HCT116 (cell line): ENCODE data around the gene TSPAN5. TPM values are rescaled to one million over a fixed set of nuclear protein-coding genes. Genes with fewer than 3 reads are reported as not detected.

Experiments
- ATAC-seq: fragments of 200-7000 bp; cut with Tn5 transposase; 2 replicates; pipeline ENCODE4 v1.9.1; 2020; ENCODE audit warnings: mild to moderate bottlenecking, moderate library complexity
- BruUV-seq: library from RNA; stranded (reverse); fragments of 400-500 nt; replicated peaks from 2 replicates; lab custom pipeline; 2021; lab: Mats Ljungman, UMichigan
- CTCF ChIA-PET: fragments of 300-600 bp; sonication (Branson Sonifier 250); formaldehyde crosslinking; loops from one replicate; lab custom pipeline; 2021; ENCODE audit warnings: antibody characterized with exemption; lab: Charles Lee
- POLR2A ChIA-PET: fragments of 300-600, 350-600 bp; sonication (Branson Sonifier 250); formaldehyde crosslinking; loops from one replicate; lab custom pipeline; 2021; ENCODE audit warnings: antibody characterized with exemption; lab: Charles Lee
- RAD21 ChIA-PET, 2 experiments: fragments of 300-600 bp; sonication (Branson Sonifier 250); formaldehyde crosslinking; loops; one replicate each; lab custom pipeline; 2023; ENCODE audit warnings: low total read pairs in 2 of 2; ENCODE audit not compliant: uncharacterized antibody in 2 of 2, unreplicated experiment in 2 of 2, low non-redundant PET in 1 of 2; lab: Charles Lee
- DNase-seq: peaks from one replicate; pipeline ENCODE4 v3.0.0-alpha.2; 2010; ENCODE audit warnings: low read depth, low spot score
- H2AFZ ChIP-seq: fragments of 200-600 bp; shearing (Covaris generic), sonication (generic); 2 replicates; pipeline ENCODE4 v1.6.1; 2017; ENCODE audit warnings: low read depth, mixed run types, mixed read lengths, antibody characterized with exemption, low read length; ENCODE audit not compliant: poor library complexity, severe bottlenecking
- H3K27ac ChIP-seq: 2 replicates; pipeline ENCODE4 v1.5.1; 2012; ENCODE audit warnings: low read depth, low read length
- H3K27me3 ChIP-seq: fragments of 200-600 bp; sonication (generic); 2 replicates; pipeline ENCODE4 v1.6.1; 2016; ENCODE audit warnings: mixed run types, low read length, mixed read lengths; ENCODE audit not compliant: insufficient read depth
- H3K36me3 ChIP-seq, 2 experiments: fragments of 200-500 bp in 1 of 2; fragments of 200-600 bp in 1 of 2; sonication (Bioruptor generic) in 1 of 2; sonication (generic) in 1 of 2; 2 replicates each; pipeline versions ENCODE4 v1.5.1 to v1.6.1; 2014 to 2016; ENCODE audit warnings: low read length in 2 of 2, inconsistent platforms in 1 of 2, mixed read lengths in 1 of 2, mixed run types in 1 of 2; ENCODE audit not compliant: insufficient read depth in 2 of 2, control insufficient read depth in 1 of 2
- H3K4me1 ChIP-seq, 2 experiments: fragments of 200-600 bp in 1 of 2; sonication (generic) in 1 of 2; 2 replicates each; pipeline versions ENCODE4 v1.5.1 to v1.6.1; 2012 to 2017; ENCODE audit warnings: low read length in 2 of 2, inconsistent platforms in 1 of 2, mild to moderate bottlenecking in 1 of 2, mixed read lengths in 1 of 2, mixed run types in 1 of 2, moderate library complexity in 1 of 2; ENCODE audit not compliant: insufficient read depth in 2 of 2, control insufficient read depth in 1 of 2
- H3K4me2 ChIP-seq: fragments of 200-600 bp; sonication (generic); 2 replicates; pipeline ENCODE4 v1.6.1; 2017; ENCODE audit warnings: mixed run types, low read length, mixed read lengths
- H3K4me3 ChIP-seq, 2 experiments: fragments of 200-600 bp in 1 of 2; sonication (generic) in 1 of 2; replicated peaks in 1 of 2; 2 replicates each; pipeline ENCODE4 v1.5.1; 2011 to 2016; ENCODE audit warnings: low read length in 2 of 2, control low read depth in 1 of 2, low read depth in 1 of 2, mild to moderate bottlenecking in 1 of 2, mixed read lengths in 1 of 2, mixed run types in 1 of 2
- H3K79me2 ChIP-seq: fragments of 200-600 bp; sonication (generic); 2 replicates; pipeline ENCODE4 v1.6.1; 2017; ENCODE audit warnings: mild to moderate bottlenecking, mixed run types, low read length, moderate library complexity, mixed read lengths; ENCODE audit not compliant: insufficient read depth
- H3K9ac ChIP-seq: fragments of 200-600 bp; sonication (generic); 2 replicates; pipeline ENCODE4 v1.6.1; 2016; ENCODE audit warnings: low read length, mixed read lengths
- H3K9me2 ChIP-seq: fragments of 200-600 bp; sonication (generic), shearing (Covaris generic); 2 replicates; pipeline ENCODE4 v1.6.1; 2017; ENCODE audit warnings: mixed run types, mild to moderate bottlenecking, moderate library complexity; ENCODE audit not compliant: insufficient read depth
- H3K9me3 ChIP-seq, 2 experiments: fragments of 200-500 bp in 1 of 2; fragments of 200-600 bp in 1 of 2; sonication (Bioruptor generic) in 1 of 2; sonication (generic) in 1 of 2; 2 replicates each; pipeline ENCODE4 v1.6.1; 2014 to 2017; ENCODE audit warnings: low read length in 2 of 2, mixed read lengths in 2 of 2, inconsistent platforms in 1 of 2, low read depth in 1 of 2, mild to moderate bottlenecking in 1 of 2, mixed run types in 1 of 2, moderate library complexity in 1 of 2; ENCODE audit not compliant: control insufficient read depth in 1 of 2, insufficient read depth in 1 of 2
- H4K20me1 ChIP-seq: fragments of 200-600 bp; sonication (generic), shearing (Covaris generic); 2 replicates; pipeline ENCODE4 v1.6.1; 2017; ENCODE audit warnings: mixed run types, mild to moderate bottlenecking, moderate library complexity; ENCODE audit not compliant: insufficient read depth
- ATF3 ChIP-seq: IDR thresholded peaks from 2 replicates; pipeline ENCODE4 v1.6.1; 2012
- CEBPB ChIP-seq: IDR thresholded peaks from 2 replicates; pipeline ENCODE4 v1.6.1; 2012; ENCODE audit warnings: low read depth
- CTCF ChIP-seq, 3 experiments: fragments of 200-600 bp in 1 of 3; sonication (generic) in 1 of 3; IDR thresholded peaks in 2 of 3; conservative IDR thresholded peaks in 1 of 3; 2 replicates each; pipeline ENCODE4 v1.5.1; 2012 to 2017; ENCODE audit warnings: low read depth in 2 of 3, low read length in 2 of 3, antibody characterized with exemption in 1 of 3, borderline replicate concordance in 1 of 3, control low read depth in 1 of 3, mild to moderate bottlenecking in 1 of 3, mixed read lengths in 1 of 3, mixed run types in 1 of 3, moderate library complexity in 1 of 3; ENCODE audit not compliant: insufficient read depth in 1 of 3
- ELF1 ChIP-seq: IDR thresholded peaks from 2 replicates; pipeline ENCODE4 v1.6.1; 2012; ENCODE audit warnings: low read depth, borderline replicate concordance
- EZH2 ChIP-seq: fragments of 200-600 bp; sonication (generic); IDR thresholded peaks from 2 replicates; pipeline ENCODE4 v1.6.1; 2017; ENCODE audit warnings: antibody characterized with exemption, mixed run types
- JUND ChIP-seq: IDR thresholded peaks from 2 replicates; pipeline ENCODE4 v1.6.1; 2012
- MAX ChIP-seq: IDR thresholded peaks from 2 replicates; pipeline ENCODE4 v1.6.1; 2012
- POLR2A ChIP-seq: IDR thresholded peaks from 2 replicates; pipeline ENCODE4 v1.7.0; 2011; ENCODE audit warnings: borderline replicate concordance; ENCODE audit not compliant: insufficient read depth, insufficient read length; ENCODE audit errors: extremely low read depth
- POLR2AphosphoS5 ChIP-seq: IDR thresholded peaks from 2 replicates; pipeline ENCODE4 v1.6.1; 2011; ENCODE audit warnings: mild to moderate bottlenecking, low read depth, low read length, moderate library complexity
- SIN3A ChIP-seq: IDR thresholded peaks from 2 replicates; pipeline ENCODE4 v1.6.1; 2012; ENCODE audit warnings: low read depth
- SP1 ChIP-seq: IDR thresholded peaks from 2 replicates; pipeline ENCODE4 v1.6.1; 2012; ENCODE audit warnings: low read depth
- SRF ChIP-seq: IDR thresholded peaks from 2 replicates; pipeline ENCODE4 v1.6.1; 2012; ENCODE audit warnings: low read depth
- YY1 ChIP-seq: IDR thresholded peaks from 2 replicates; pipeline ENCODE4 v1.6.1; 2011; ENCODE audit warnings: low read length, low read depth, moderate library complexity, mild to moderate bottlenecking; ENCODE audit not compliant: insufficient replicate concordance; ENCODE audit errors: extremely low read depth
- ZNF274 ChIP-seq: fragments of 200-500 bp; sonication (Bioruptor generic); IDR thresholded peaks from 2 replicates; pipeline ENCODE4 v1.6.1; 2014; ENCODE audit warnings: mild to moderate bottlenecking, low read depth, low read length, inconsistent platforms
- intact Hi-C: fragments of 100-400 bp; cut with micrococcal nuclease; formaldehyde crosslinking; loops from 2 replicates; pipeline ENCODE4 v1.10.0; 2022
- total RNA-seq: library from RNA; stranded (reverse); gene quantifications from one replicate; pipeline ENCODE4 v1.2.1, GENCODE V29; 2021; ENCODE audit not compliant: unreplicated experiment

The TSPAN5 gene
- total RNA-seq, 1 experiment from 2014 or later = 56.8 TPM

- TF ChIP-seq JUND (no peak), CEBPB (no peak), SRF (no peak), EZH2 (no peak), ZNF274 (no peak), SP1 (no peak), POLR2AphosphoS5 (no peak), POLR2A (no peak), SIN3A (no peak), ELF1 (no peak), YY1 (no peak), ATF3 (no peak), CTCF (IDR thresholded peaks at IDR 0.05 in 2 of 3, conservative IDR thresholded peaks at IDR 0.05 in 1 of 3; ENCODE audit: borderline replicate concordance in 1 of 3, insufficient read depth in 1 of 3, low read depth in 2 of 3, low read length in 2 of 3) (no peak), MAX (no peak)
- TF ChIP-seq, all 23 proteins: peak for 0
- ChIA-PET RAD21 (no interaction called here), CTCF (no interaction called here), POLR2A (no interaction called here)
- Histone ChIP-seq H3K9ac (no peak overlapping the region), H2AFZ (no peak overlapping the region), H3K79me2 (no peaks in the 10 kb centered on the region), H3K27ac (no peak overlapping the region), H3K4me3 (no peak overlapping the region), H3K36me3 (peaks cover 0 to 6% of the 10 kb centered on the region in 2 experiments; a peak in 1 of 4 replicates), H3K4me1 (no peaks in the 10 kb centered on the region), H3K9me3 (no peaks in the 10 kb centered on the region), H4K20me1 (no peaks in the 10 kb centered on the region), H3K4me2 (no peak overlapping the region), H3K27me3 (no peaks in the 10 kb centered on the region), H3K9me2 (no peaks in the 10 kb centered on the region)
- no peak for ATAC-seq
- BruUV-seq = no TSS peak
- DNase-seq = no peak
- intact Hi-C loops = no loop called here
Observed at GRCh38 chr4:98421111-98421510, 237.3 kb downstream of the TSPAN5 start.
